Measurements from ENCODE around the gene FBXW7.

- TF ChIP-seq, protein P1, sequence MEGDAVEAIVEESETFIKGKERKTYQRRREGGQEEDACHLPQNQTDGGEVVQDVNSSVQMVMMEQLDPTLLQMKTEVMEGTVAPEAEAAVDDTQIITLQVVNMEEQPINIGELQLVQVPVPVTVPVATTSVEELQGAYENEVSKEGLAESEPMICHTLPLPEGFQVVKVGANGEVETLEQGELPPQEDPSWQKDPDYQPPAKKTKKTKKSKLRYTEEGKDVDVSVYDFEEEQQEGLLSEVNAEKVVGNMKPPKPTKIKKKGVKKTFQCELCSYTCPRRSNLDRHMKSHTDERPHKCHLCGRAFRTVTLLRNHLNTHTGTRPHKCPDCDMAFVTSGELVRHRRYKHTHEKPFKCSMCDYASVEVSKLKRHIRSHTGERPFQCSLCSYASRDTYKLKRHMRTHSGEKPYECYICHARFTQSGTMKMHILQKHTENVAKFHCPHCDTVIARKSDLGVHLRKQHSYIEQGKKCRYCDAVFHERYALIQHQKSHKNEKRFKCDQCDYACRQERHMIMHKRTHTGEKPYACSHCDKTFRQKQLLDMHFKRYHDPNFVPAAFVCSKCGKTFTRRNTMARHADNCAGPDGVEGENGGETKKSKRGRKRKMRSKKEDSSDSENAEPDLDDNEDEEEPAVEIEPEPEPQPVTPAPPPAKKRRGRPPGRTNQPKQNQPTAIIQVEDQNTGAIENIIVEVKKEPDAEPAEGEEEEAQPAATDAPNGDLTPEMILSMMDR (IDR thresholded peaks at IDR 0.05), result no peak
- no peak for TF ChIP-seq CREB1 (CRISPR knock-in tag; IDR thresholded peaks at IDR 0.05)
- no peak for TF ChIP-seq OVOL2 (CRISPR knock-in tag; IDR thresholded peaks at IDR 0.05; ENCODE audit: borderline replicate concordance)
Measured at GRCh38 chr4:152448854-152449253, 87.0 kb downstream of the FBXW7 start.

All from WTC11 (cell line).